Measurements from ENCODE around the gene HSD17B13. TPM values are rescaled to one million over a fixed set of nuclear protein-coding genes. Genes with fewer than 3 reads are reported as not detected.

The HSD17B13 gene
- total and polyA plus RNA-seq, 12 donors = 0.14 to 0.88 (median 0.33) TPM; not detected in 2

- no peaks in the 10 kb centered on the region for H3K9me3 ChIP-seq (replicated peaks in 1 of 3)
- DNase-seq = no peak
- no peak overlapping the region for H3K27ac ChIP-seq
- no peaks in the 10 kb centered on the region for H3K27me3 ChIP-seq
- 89 to 100% (median 91%) methylated on average over 2 of the region's 2 CpGs for WGBS, 4 donors
- H3K4me1 ChIP-seq (replicated peaks in 1 of 2) = no peaks in the 10 kb centered on the region
- TF ChIP-seq POLR2A (IDR thresholded peaks at IDR 0.05) (no peak), CTCF (IDR thresholded peaks at IDR 0.05) (no peak)
- H3K36me3 ChIP-seq (replicated peaks in 1 of 2) = no peaks in the 10 kb centered on the region
- H3K4me3 ChIP-seq = no peak overlapping the region
- intact Hi-C loops (cut with DNase I) = no loop called here
Measured at GRCh38 chr4:87309625-87310024, 13.1 kb downstream of the HSD17B13 start.

GRCh38 chr4:87306056-87306455 lies 16.6 kb downstream of the HSD17B13 start:
- DNase-seq = no peak
- Histone ChIP-seq H3K27me3 (no peaks in the 10 kb centered on the region), H3K27ac (no peak overlapping the region), H3K9me3 (replicated peaks in 1 of 3) (no peaks in the 10 kb centered on the region), H3K4me1 (replicated peaks in 1 of 2) (no peaks in the 10 kb centered on the region), H3K4me3 (no peak overlapping the region), H3K36me3 (replicated peaks in 1 of 2) (no peaks in the 10 kb centered on the region)
- intact Hi-C loops (cut with DNase I) = no loop called here
- no peak for TF ChIP-seq CTCF (IDR thresholded peaks at IDR 0.05)
- TF ChIP-seq POLR2A (IDR thresholded peaks at IDR 0.05) = no peak
- WGBS, 4 donors = 92 to 97% (median 96%) methylated on average over 1 of the region's 1 CpG

GRCh38 chr4:87305562-87305961 lies 17.1 kb downstream of the HSD17B13 start:
- intact Hi-C loops (cut with DNase I) = no loop called here
- Histone ChIP-seq H3K27me3 (no peaks in the 10 kb centered on the region), H3K4me3 (no peak overlapping the region), H3K27ac (no peak overlapping the region), H3K36me3 (replicated peaks in 1 of 2) (no peaks in the 10 kb centered on the region), H3K4me1 (replicated peaks in 1 of 2) (no peaks in the 10 kb centered on the region), H3K9me3 (replicated peaks in 1 of 3) (no peaks in the 10 kb centered on the region)
- WGBS, 4 donors = 84 to 88% (median 85%) methylated on average over 7 of the region's 7 CpGs
- TF ChIP-seq POLR2A (IDR thresholded peaks at IDR 0.05) = no peak
- TF ChIP-seq CTCF (IDR thresholded peaks at IDR 0.05) = no peak
- no peak for DNase-seq

GRCh38 chr4:87304745-87305432 lies 17.8 kb downstream of the HSD17B13 start:
- WGBS, 4 donors = 84 to 86% (median 85%) methylated on average over 10 of the region's 10 CpGs
- TF ChIP-seq POLR2A (IDR thresholded peaks at IDR 0.05) (no peak), CTCF (IDR thresholded peaks at IDR 0.05) (no peak)
- H3K9me3 ChIP-seq (replicated peaks in 1 of 3) = no peaks in the 10 kb centered on the region
- no peak overlapping the region for H3K27ac ChIP-seq
- intact Hi-C loops (cut with DNase I) = no loop called here
- H3K27me3 ChIP-seq = no peaks in the 10 kb centered on the region
- H3K4me3 ChIP-seq = no peak overlapping the region
- no peaks in the 10 kb centered on the region for H3K36me3 ChIP-seq (replicated peaks in 1 of 2)
- no peak for DNase-seq
- no peaks in the 10 kb centered on the region for H3K4me1 ChIP-seq (replicated peaks in 1 of 2)
